Stimulated activated CD8-positive, alpha-beta memory T cell treated with anti-CD3 and anti-CD28 coated beads, Interleukin-2, amount 100 ng/mL, for 1 hour (primary cell): ENCODE measurements around the gene RTEL1.
"Not testable (repeated sequence)": the region's sequence is repeated elsewhere in the genome, so short reads cannot be mapped to it uniquely, and the experiment has no call there.

ENCODE experiments used
- DNase-seq, 2 donors: peaks; one replicate each; pipeline ENCODE4 v3.0.0-alpha.2; 2020; ENCODE audit warnings: low read depth in 2 of 2

RTEL1 gene

GRCh38 chr20:63652192-63652980 is 5.7 kb upstream of the RTEL1 start:
- no peak for DNase-seq

- DNase-seq = peak in 1 of 2 donors; percentile 41
Observed at GRCh38 chr20:63653041-63653973, 4.8 kb upstream of the RTEL1 start, which contains the start of gene STMN3. Gene STMN3, minus strand, starts transcription at chr20:63653424. Its CDS starts 79 bp downstream, at chr20:63653345.

- no peak for DNase-seq
Observed at GRCh38 chr20:63653974-63654668, 4.0 kb upstream of the RTEL1 start.

- no peak for DNase-seq
Observed at GRCh38 chr20:63655249-63655648, 2.9 kb upstream of the RTEL1 start.

- DNase-seq = no peak
Observed at GRCh38 chr20:63656451-63656850, 1.7 kb upstream of the RTEL1 start.

- DNase-seq = no peak
Observed at GRCh38 chr20:63657260-63657936, 714 bp upstream of the RTEL1 start.

- no peak for DNase-seq
Observed at GRCh38 chr20:63658749-63659187, 656 bp downstream of the RTEL1 start.

GRCh38 chr20:63659370-63659769 is 1.3 kb downstream of the RTEL1 start:
- DNase-seq = no peak

- DNase-seq = not testable (repeated sequence)
Observed at GRCh38 chr20:63660174-63660573, 2.1 kb downstream of the RTEL1 start.

GRCh38 chr20:63660622-63661021 is 2.5 kb downstream of the RTEL1 start:
- DNase-seq = no peak

- no peak for DNase-seq
Observed at GRCh38 chr20:63661108-63661507, 3.0 kb downstream of the RTEL1 start.

- DNase-seq = no peak
Observed at GRCh38 chr20:63661959-63662812, 4.1 kb downstream of the RTEL1 start.

GRCh38 chr20:63662813-63663189 is 4.7 kb downstream of the RTEL1 start:
- DNase-seq = no peak

- no peak for DNase-seq
Observed at GRCh38 chr20:63663332-63664066, 5.4 kb downstream of the RTEL1 start.

- DNase-seq = no peak
Observed at GRCh38 chr20:63664143-63664851, 6.2 kb downstream of the RTEL1 start.

GRCh38 chr20:63664861-63665594 is 6.9 kb downstream of the RTEL1 start:
- DNase-seq = no peak

- DNase-seq = no peak
Observed at GRCh38 chr20:63665708-63666107, 7.6 kb downstream of the RTEL1 start.

- DNase-seq = no peak
Observed at GRCh38 chr20:63667858-63668257, 9.7 kb downstream of the RTEL1 start.
